GM12891 (cell line): ENCODE measurements around the gene OSER1.

ENCODE experiments used
- POLR2A ChIP-seq: IDR thresholded peaks from 2 replicates; pipeline ENCODE4 v1.6.1; 2011; ENCODE audit warnings: low read depth, low read length, control low read depth
- POLR2AphosphoS5 ChIP-seq: IDR thresholded peaks from 2 replicates; pipeline ENCODE4 v1.6.1; 2011; ENCODE audit warnings: low read depth, low read length, control low read depth
- SPI1 ChIP-seq: IDR thresholded peaks from 2 replicates; pipeline ENCODE4 v1.6.1; 2011; ENCODE audit warnings: low read depth, low read length, control low read depth

DNA sequence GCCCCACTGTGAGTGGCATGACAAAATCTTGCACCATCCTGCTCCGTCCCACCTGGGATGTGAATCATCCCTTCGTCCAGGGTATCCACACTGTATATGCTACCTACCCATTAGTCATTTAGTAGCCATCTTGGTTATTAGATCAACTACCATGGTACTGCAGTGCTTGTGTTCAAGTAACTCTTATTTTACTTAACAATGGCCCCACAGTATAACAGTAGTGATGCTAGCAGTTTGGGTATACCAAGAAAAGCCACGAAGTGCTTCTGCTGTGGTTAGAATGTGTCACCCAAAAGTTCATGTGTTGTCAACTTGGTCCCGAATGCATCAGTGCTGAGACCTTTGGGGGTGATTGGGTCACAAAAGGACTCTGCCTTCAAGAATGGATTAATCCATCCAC, 11.7 kb downstream of the OSER1 start:
- TF ChIP-seq POLR2A, result no peak
- TF ChIP-seq SPI1, result no peak
- TF ChIP-seq POLR2AphosphoS5, result no peak
